C4-2B (cell line): ENCODE results near the gene PPARA.

Experiments
- CTCF ChIP-seq: fragments of 450-650 bp; conservative IDR thresholded peaks from 2 replicates; pipeline ENCODE4 v1.5.1; 2017; ENCODE audit warnings: mild to moderate bottlenecking
- ZFX ChIP-seq: fragments of 450-650 bp; IDR thresholded peaks from 2 replicates; pipeline ENCODE4 v1.6.1; 2017

- TF ChIP-seq CTCF: no peak
- TF ChIP-seq ZFX: no peak
Measured at GRCh38 chr22:46112405-46112804, 37.9 kb upstream of the PPARA start.
